Measurements from ENCODE around the gene RPS19.

Gene RPS19

DNA sequence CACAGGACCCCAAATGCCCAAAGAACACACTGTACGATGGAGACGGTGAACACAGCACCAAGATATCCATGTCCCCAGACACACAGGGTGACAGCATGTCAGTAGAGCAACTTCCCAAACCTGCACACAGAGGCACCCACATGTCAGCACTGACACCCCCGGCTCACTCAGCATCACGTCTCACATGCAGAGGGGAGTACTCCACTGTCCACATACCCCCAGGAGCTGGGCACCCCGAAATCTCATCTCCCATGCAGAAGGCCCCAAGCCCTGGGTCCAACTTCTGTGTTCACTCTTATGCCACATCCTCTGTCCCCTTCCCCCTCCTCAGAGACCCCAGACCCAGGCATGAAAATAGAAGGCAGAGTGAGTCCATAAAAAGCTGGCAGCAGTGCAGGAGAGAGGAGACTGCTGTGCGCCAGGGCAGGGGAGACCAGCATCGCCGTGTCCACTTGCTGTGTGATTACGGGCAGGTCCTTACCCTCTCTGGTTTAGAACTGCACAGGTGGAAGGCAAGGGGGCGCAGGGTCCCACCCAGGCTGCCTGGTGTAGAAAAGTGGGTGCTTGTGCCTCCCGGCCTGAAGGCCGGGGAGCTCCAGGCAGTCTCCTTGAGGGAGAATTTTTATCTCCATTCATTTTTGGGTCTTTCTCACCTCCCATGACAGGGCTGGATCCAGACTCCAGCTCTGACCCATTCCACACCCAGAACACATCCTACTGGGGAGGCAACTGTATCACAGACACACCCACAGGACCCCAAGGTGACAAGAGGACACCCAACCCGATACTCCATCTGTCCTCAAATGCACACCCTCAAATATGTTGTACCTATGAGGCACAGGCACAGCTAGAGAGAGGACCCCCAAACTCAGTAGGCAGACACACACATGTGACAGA, 51.2 kb downstream of the RPS19 start:
- Histone ChIP-seq H2BK120ac (ENCODE audit: low read depth, low read length) (no peak overlapping the region), H3K27me3 (ENCODE audit: control insufficient read depth in 1 of 2, insufficient read depth in 1 of 2, low read length in 2 of 2) (peaks cover 55 to 62% of the 10 kb centered on the region in 2 experiments), H2BK5ac (ENCODE audit: low read depth, low read length, poor library complexity, severe bottlenecking) (no peak overlapping the region), H2AFZ (ENCODE audit: low read depth, low read length) (no peak overlapping the region), H3K23ac (ENCODE audit: low read length in 2 of 2) (no peak overlapping the region), H4K8ac (ENCODE audit: low read length) (no peak overlapping the region), H3K14ac (ENCODE audit: low read length in 2 of 2) (no peak overlapping the region), H3K9me3 (ENCODE audit: control insufficient read depth, low read length) (no peaks in the 10 kb centered on the region), H3K9ac (ENCODE audit: low read length) (no peak overlapping the region), H3K4ac (ENCODE audit: low read depth in 1 of 2, low read length in 2 of 2) (no peak overlapping the region), H3K27ac (ENCODE audit: low read length, poor library complexity, severe bottlenecking) (no peak overlapping the region), H3K79me1 (replicated peaks; ENCODE audit: low read length, poor library complexity, severe bottlenecking) (no peaks in the 10 kb centered on the region), H2AK5ac (ENCODE audit: low read length, severe bottlenecking) (no peak overlapping the region), H3K4me1 (ENCODE audit: control insufficient read depth, insufficient read depth, low read depth, low read length) (peaks cover 23% of the 10 kb centered on the region), H2BK15ac (ENCODE audit: low read depth, poor library complexity, severe bottlenecking) (no peak overlapping the region), H3K4me3 (ENCODE audit: insufficient read depth in 1 of 2, low read depth in 1 of 2, low read length in 2 of 2) (no peak overlapping the region), H3K36me3 (ENCODE audit: control insufficient read depth in 1 of 2, insufficient read depth in 2 of 2, low read depth in 1 of 2, low read length in 2 of 2) (peaks cover 9 to 26% of the 10 kb centered on the region in 2 experiments), H2BK12ac (ENCODE audit: low read length in 2 of 2) (no peak overlapping the region), H3K4me2 (ENCODE audit: low read length, poor library complexity, severe bottlenecking) (no peak overlapping the region), H3K18ac (ENCODE audit: low read depth in 1 of 2, low read length in 2 of 2) (no peak overlapping the region), H4K91ac (ENCODE audit: low read length) (no peak overlapping the region)
- DNase-seq: no peak
- 79% methylated on average over 13 of the region's 13 CpGs for WGBS

DNA sequence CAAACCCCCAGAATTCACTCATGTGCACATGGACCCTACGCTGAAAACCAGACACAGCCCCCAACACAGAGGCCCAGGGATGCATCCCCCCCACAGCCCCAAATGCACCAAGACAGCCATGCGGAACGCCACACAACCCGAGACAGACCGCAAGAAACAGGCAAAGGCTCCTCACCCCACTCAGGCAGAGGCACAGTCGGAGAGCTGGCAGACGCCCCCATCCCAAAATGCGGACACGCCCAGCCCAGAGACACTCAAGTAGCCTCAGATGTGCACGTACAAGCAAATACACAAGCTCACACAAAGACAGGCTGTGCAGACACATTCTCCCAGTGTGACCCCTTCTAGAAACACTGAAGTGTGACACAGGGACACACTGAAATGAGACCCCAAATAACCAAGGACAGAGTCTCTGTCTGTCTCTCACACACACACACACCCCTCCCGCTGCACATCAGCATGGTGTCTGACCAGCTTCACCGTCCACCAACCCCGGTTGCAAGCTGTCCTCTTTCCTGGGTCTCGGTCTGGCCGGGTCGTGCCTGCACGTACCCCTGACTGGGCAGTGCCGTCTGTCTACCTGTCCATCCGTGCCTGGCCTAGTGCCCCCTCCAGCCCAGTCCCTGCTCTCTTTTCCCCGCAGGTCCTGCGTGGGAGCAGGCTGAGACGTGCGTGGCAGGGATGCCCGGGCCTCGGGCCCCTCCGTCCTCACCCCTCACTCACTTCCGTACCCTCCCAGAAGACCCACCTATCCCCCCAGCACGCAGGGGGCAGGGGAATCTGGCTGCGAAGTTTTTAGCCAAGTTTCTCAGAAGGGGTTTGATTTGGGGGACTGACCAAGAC, 52.1 kb downstream of the RPS19 start:
- no peak overlapping the region for H4K8ac ChIP-seq (ENCODE audit: low read length)
- peak overlapping the region in 1 of 2 experiments; percentile 15 for H2BK12ac ChIP-seq (ENCODE audit: low read length in 2 of 2)
- peak overlapping the region in 1 of 2 experiments; percentile 79 for H3K23ac ChIP-seq (ENCODE audit: low read length in 2 of 2)
- H3K18ac ChIP-seq (ENCODE audit: low read depth in 1 of 2, low read length in 2 of 2): no peak overlapping the region
- no peak overlapping the region for H2AK5ac ChIP-seq (ENCODE audit: low read length, severe bottlenecking)
- H2AFZ ChIP-seq (ENCODE audit: low read depth, low read length): no peak overlapping the region
- H3K4ac ChIP-seq (ENCODE audit: low read depth in 1 of 2, low read length in 2 of 2): no peak overlapping the region
- H4K91ac ChIP-seq (ENCODE audit: low read length): peak overlapping the region; percentile 78
- no peak overlapping the region for H3K27ac ChIP-seq (ENCODE audit: low read length, poor library complexity, severe bottlenecking)
- H3K4me3 ChIP-seq (ENCODE audit: insufficient read depth in 1 of 2, low read depth in 1 of 2, low read length in 2 of 2): no peak overlapping the region
- no peak overlapping the region for H2BK5ac ChIP-seq (ENCODE audit: low read depth, low read length, poor library complexity, severe bottlenecking)
- H3K79me1 ChIP-seq (replicated peaks; ENCODE audit: low read length, poor library complexity, severe bottlenecking): no peaks in the 10 kb centered on the region
- peaks cover under 1 to 17% of the 10 kb centered on the region in 2 experiments for H3K36me3 ChIP-seq (ENCODE audit: control insufficient read depth in 1 of 2, insufficient read depth in 2 of 2, low read depth in 1 of 2, low read length in 2 of 2)
- no peak overlapping the region for H2BK120ac ChIP-seq (ENCODE audit: low read depth, low read length)
- WGBS: 25% methylated on average over 24 of the region's 29 CpGs
- H3K4me2 ChIP-seq (ENCODE audit: low read length, poor library complexity, severe bottlenecking): no peak overlapping the region
- H3K27me3 ChIP-seq (ENCODE audit: control insufficient read depth in 1 of 2, insufficient read depth in 1 of 2, low read length in 2 of 2): peaks cover 64 to 71% of the 10 kb centered on the region in 2 experiments
- H3K9me3 ChIP-seq (ENCODE audit: control insufficient read depth, low read length): no peaks in the 10 kb centered on the region
- H3K9ac ChIP-seq (ENCODE audit: low read length): no peak overlapping the region
- DNase-seq: no peak
- no peak overlapping the region for H3K14ac ChIP-seq (ENCODE audit: low read length in 2 of 2)
- H2BK15ac ChIP-seq (ENCODE audit: low read depth, poor library complexity, severe bottlenecking): no peak overlapping the region
- H3K4me1 ChIP-seq (ENCODE audit: control insufficient read depth, insufficient read depth, low read depth, low read length): peaks cover 23% of the 10 kb centered on the region

DNA sequence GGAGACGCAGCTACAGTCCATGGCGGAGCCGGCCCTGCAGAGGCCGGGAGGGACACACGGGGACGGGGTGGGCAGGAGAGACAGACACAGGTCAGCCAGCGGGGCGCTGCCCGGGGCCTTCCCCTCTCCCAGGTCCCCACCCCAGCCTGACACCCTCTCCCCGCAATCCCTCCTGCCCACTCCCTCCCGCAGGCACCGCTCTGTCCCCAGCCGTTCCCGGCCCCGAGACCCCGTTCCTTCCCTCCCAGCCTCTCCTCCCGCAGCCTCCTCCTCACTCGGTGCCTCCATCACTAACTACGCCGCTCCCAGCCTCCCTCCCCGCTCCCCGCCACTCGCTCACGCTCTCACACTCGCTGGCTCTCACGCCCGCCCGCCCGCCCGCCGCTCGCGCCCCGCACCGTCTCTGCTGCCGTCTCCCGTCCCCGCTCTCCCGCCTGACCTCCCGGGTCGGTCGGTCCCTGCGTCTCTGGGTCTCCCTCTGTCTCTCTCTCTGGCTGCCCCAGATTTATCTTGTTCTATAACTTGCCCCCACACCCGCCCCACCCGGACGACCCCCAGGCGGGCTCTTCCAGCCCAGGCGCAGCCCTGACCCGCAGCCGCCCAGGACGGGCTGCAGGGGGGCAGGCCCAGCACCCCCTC, 53.0 kb downstream of the RPS19 start:
- Histone ChIP-seq H3K14ac (ENCODE audit: low read length in 2 of 2) (no peak overlapping the region), H2AFZ (ENCODE audit: low read depth, low read length) (no peak overlapping the region), H3K4me1 (ENCODE audit: control insufficient read depth, insufficient read depth, low read depth, low read length) (peaks cover 23% of the 10 kb centered on the region), H3K18ac (ENCODE audit: low read depth in 1 of 2, low read length in 2 of 2) (no peak overlapping the region), H3K9me3 (ENCODE audit: control insufficient read depth, low read length) (no peaks in the 10 kb centered on the region), H4K8ac (ENCODE audit: low read length) (no peak overlapping the region), H3K36me3 (ENCODE audit: control insufficient read depth in 1 of 2, insufficient read depth in 2 of 2, low read depth in 1 of 2, low read length in 2 of 2) (peaks cover 0 to 10% of the 10 kb centered on the region in 2 experiments), H3K79me1 (replicated peaks; ENCODE audit: low read length, poor library complexity, severe bottlenecking) (no peaks in the 10 kb centered on the region), H3K27ac (ENCODE audit: low read length, poor library complexity, severe bottlenecking) (no peak overlapping the region), H3K4me3 (ENCODE audit: insufficient read depth in 1 of 2, low read depth in 1 of 2, low read length in 2 of 2) (no peak overlapping the region), H3K9ac (ENCODE audit: low read length) (no peak overlapping the region), H2BK12ac (ENCODE audit: low read length in 2 of 2) (no peak overlapping the region), H2BK15ac (ENCODE audit: low read depth, poor library complexity, severe bottlenecking) (peak overlapping the region; percentile 62), H3K23ac (ENCODE audit: low read length in 2 of 2) (peak overlapping the region in 1 of 2 experiments; percentile 42), H3K4ac (ENCODE audit: low read depth in 1 of 2, low read length in 2 of 2) (no peak overlapping the region), H4K91ac (ENCODE audit: low read length) (no peak overlapping the region), H3K4me2 (ENCODE audit: low read length, poor library complexity, severe bottlenecking) (no peak overlapping the region), H2BK120ac (ENCODE audit: low read depth, low read length) (no peak overlapping the region), H3K27me3 (ENCODE audit: control insufficient read depth in 1 of 2, insufficient read depth in 1 of 2, low read length in 2 of 2) (peaks cover 70 to 78% of the 10 kb centered on the region in 2 experiments), H2AK5ac (ENCODE audit: low read length, severe bottlenecking) (no peak overlapping the region), H2BK5ac (ENCODE audit: low read depth, low read length, poor library complexity, severe bottlenecking) (no peak overlapping the region)
- WGBS: 1% methylated on average over 35 of the region's 51 CpGs
- DNase-seq: no peak

Data from mesenchymal stem cell (in vitro differentiated cells and primary cell).